ENCODE data around the gene CDC25C. TPM values are rescaled to one million over a fixed set of nuclear protein-coding genes. Genes with fewer than 3 reads are reported as not detected.

The CDC25C gene
- total RNA-seq, 1 donor from 2014 or later = 3.8 TPM

- no peaks in the 10 kb centered on the region for H3K9me3 Mint-ChIP-seq (ENCODE audit: unreplicated experiment)
- peaks cover 1% of the 10 kb centered on the region for H3K36me3 Mint-ChIP-seq (ENCODE audit: low read depth, unreplicated experiment)
- no peak overlapping the region for H3K27ac Mint-ChIP-seq (ENCODE audit: unreplicated experiment)
- H3K4me3 Mint-ChIP-seq (ENCODE audit: unreplicated experiment) = no peak overlapping the region
- no peak for TF ChIP-seq CTCF (IDR thresholded peaks at IDR 0.05; ENCODE audit: unreplicated experiment)
- peaks cover 10% of the 10 kb centered on the region for H3K27me3 Mint-ChIP-seq (ENCODE audit: unreplicated experiment)
- DNase-seq (ENCODE audit: low spot score) = peak; percentile 30
- peaks cover 19% of the 10 kb centered on the region for H3K4me1 Mint-ChIP-seq (ENCODE audit: unreplicated experiment)
Measured at GRCh38 chr5:138245717-138246116, 85.9 kb downstream of the CDC25C start.

- H3K9me3 Mint-ChIP-seq (ENCODE audit: unreplicated experiment) = no peaks in the 10 kb centered on the region
- peaks cover 13% of the 10 kb centered on the region for H3K27me3 Mint-ChIP-seq (ENCODE audit: unreplicated experiment)
- H3K4me3 Mint-ChIP-seq (ENCODE audit: unreplicated experiment) = no peak overlapping the region
Measured at GRCh38 chr5:138243794-138244193, 87.8 kb downstream of the CDC25C start.

GRCh38 chr5:138241688-138242571 is 89.7 kb downstream of the CDC25C start:
- H3K36me3 Mint-ChIP-seq (ENCODE audit: low read depth, unreplicated experiment) = peaks cover 4% of the 10 kb centered on the region
- peak; percentile 37 for DNase-seq (ENCODE audit: low spot score)
- peaks cover 22% of the 10 kb centered on the region for H3K4me1 Mint-ChIP-seq (ENCODE audit: unreplicated experiment)
- H3K4me3 Mint-ChIP-seq (ENCODE audit: unreplicated experiment) = peak overlapping the region; percentile 62
- peaks cover 13% of the 10 kb centered on the region for H3K27me3 Mint-ChIP-seq (ENCODE audit: unreplicated experiment)
- TF ChIP-seq CTCF (IDR thresholded peaks at IDR 0.05; ENCODE audit: unreplicated experiment) = no peak
- no peak overlapping the region for H3K27ac Mint-ChIP-seq (ENCODE audit: unreplicated experiment)
- H3K9me3 Mint-ChIP-seq (ENCODE audit: unreplicated experiment) = no peaks in the 10 kb centered on the region

More at GRCh38 chr5:138243794-138244193, 87.8 kb downstream of the CDC25C start:
- TF ChIP-seq CTCF (IDR thresholded peaks at IDR 0.05; ENCODE audit: unreplicated experiment) = no peak
- peaks cover 4% of the 10 kb centered on the region for H3K36me3 Mint-ChIP-seq (ENCODE audit: low read depth, unreplicated experiment)
- H3K27ac Mint-ChIP-seq (ENCODE audit: unreplicated experiment) = no peak overlapping the region
- peaks cover 22% of the 10 kb centered on the region for H3K4me1 Mint-ChIP-seq (ENCODE audit: unreplicated experiment)
- DNase-seq (ENCODE audit: low spot score) = no peak

- H3K27me3 Mint-ChIP-seq (ENCODE audit: unreplicated experiment) = peaks cover 13% of the 10 kb centered on the region
- H3K4me3 Mint-ChIP-seq (ENCODE audit: unreplicated experiment) = peak overlapping the region; percentile 64
- H3K36me3 Mint-ChIP-seq (ENCODE audit: low read depth, unreplicated experiment) = peaks cover 4% of the 10 kb centered on the region
- no peak for TF ChIP-seq CTCF (IDR thresholded peaks at IDR 0.05; ENCODE audit: unreplicated experiment)
- no peaks in the 10 kb centered on the region for H3K9me3 Mint-ChIP-seq (ENCODE audit: unreplicated experiment)
- H3K27ac Mint-ChIP-seq (ENCODE audit: unreplicated experiment) = no peak overlapping the region
- peaks cover 18% of the 10 kb centered on the region for H3K4me1 Mint-ChIP-seq (ENCODE audit: unreplicated experiment)
- DNase-seq (ENCODE audit: low spot score) = no peak
Measured at GRCh38 chr5:138240650-138241385, 90.8 kb downstream of the CDC25C start.

All from endothelial cell (in vitro differentiated cells).